Osteoblast (primary cell): ENCODE results near the gene TRIM6. TPM values are rescaled to one million over a fixed set of nuclear protein-coding genes. Genes with fewer than 3 reads are reported as not detected.

ENCODE experiments used
- DNase-seq: peaks from one replicate; pipeline ENCODE4 v3.0.0; 2011; ENCODE audit warnings: low spot score, mixed read lengths; ENCODE audit not compliant: insufficient read length; ENCODE audit errors: missing footprints
- H2AFZ ChIP-seq: 2 replicates; pipeline ENCODE4 v1.6.0; 2011; ENCODE audit warnings: mild to moderate bottlenecking, low read length
- H3K27ac ChIP-seq: 2 replicates; pipeline ENCODE4 v1.5.1; 2011; ENCODE audit warnings: mild to moderate bottlenecking, low read depth, low read length, moderate library complexity
- H3K27me3 ChIP-seq: 2 replicates; pipeline ENCODE4 v1.6.0; 2012; ENCODE audit warnings: mild to moderate bottlenecking, control low read depth, inconsistent platforms, low read length, moderate library complexity; ENCODE audit not compliant: insufficient read depth
- H3K36me3 ChIP-seq: 2 replicates; pipeline ENCODE4 v1.5.1; 2011; ENCODE audit warnings: mild to moderate bottlenecking, low read length, control low read depth, moderate library complexity; ENCODE audit not compliant: insufficient read depth
- H3K4me1 ChIP-seq: 2 replicates; pipeline ENCODE4 v1.5.1; 2011; ENCODE audit warnings: mild to moderate bottlenecking, low read length, control low read depth, moderate library complexity; ENCODE audit not compliant: insufficient read depth
- H3K4me2 ChIP-seq: 2 replicates; pipeline ENCODE4 v1.6.0; 2011; ENCODE audit warnings: mild to moderate bottlenecking, low read length; ENCODE audit not compliant: insufficient read depth
- H3K4me3 ChIP-seq: fragments of 200-600 bp; sonication (generic); 3 replicates; pipeline ENCODE4 v1.5.1; 2012; ENCODE audit warnings: mild to moderate bottlenecking, low read length, inconsistent platforms; ENCODE audit not compliant: insufficient read depth
- H3K79me2 ChIP-seq: 2 replicates; pipeline ENCODE4 v1.6.0; 2012; ENCODE audit warnings: mild to moderate bottlenecking, low read length, control low read depth, inconsistent platforms; ENCODE audit not compliant: insufficient read depth
- H3K9me3 ChIP-seq: 2 replicates; pipeline ENCODE4 v1.5.1; 2011; ENCODE audit warnings: low read depth, low read length, control low read depth
- H4K20me1 ChIP-seq: 2 replicates; pipeline ENCODE4 v1.6.0; 2012; ENCODE audit warnings: mild to moderate bottlenecking, low read length, control low read depth; ENCODE audit not compliant: insufficient read depth
- CTCF ChIP-seq: IDR thresholded peaks from 2 replicates; pipeline ENCODE4 v1.5.1; 2011; ENCODE audit warnings: mild to moderate bottlenecking, low read depth, low read length, moderate library complexity; ENCODE audit errors: extremely low read depth
- total RNA-seq: library from RNA; depleted of rRNA; stranded (reverse); fragments of >200 nt; gene quantifications from 2 replicates; pipeline ENCODE4 v1.2.3, GENCODE V29; 2012

Gene TRIM6
- total RNA-seq, 1 donor = 3.6 TPM

GRCh38 chr11:5550440-5551095, 45.9 kb upstream of the TRIM6 start:
- TF ChIP-seq CTCF = no peak

GRCh38 chr11:5553343-5553742, 43.1 kb upstream of the TRIM6 start:
- H3K79me2 ChIP-seq = no peaks in the 10 kb centered on the region
- TF ChIP-seq CTCF = peak; percentile 39
- H3K36me3 ChIP-seq = no peaks in the 10 kb centered on the region
- H2AFZ ChIP-seq = no peak overlapping the region
- H4K20me1 ChIP-seq = no peaks in the 10 kb centered on the region
- H3K4me1 ChIP-seq = peaks cover 10% of the 10 kb centered on the region
- H3K4me3 ChIP-seq = no peak overlapping the region
- DNase-seq = no peak
- H3K27ac ChIP-seq = no peak overlapping the region
- no peak overlapping the region for H3K4me2 ChIP-seq
- peaks cover 4% of the 10 kb centered on the region for H3K27me3 ChIP-seq
- H3K9me3 ChIP-seq = no peaks in the 10 kb centered on the region

More at GRCh38 chr11:5550440-5551095, 45.9 kb upstream of the TRIM6 start:
- no peaks in the 10 kb centered on the region for H3K79me2 ChIP-seq
- no peak overlapping the region for H2AFZ ChIP-seq
- H3K27me3 ChIP-seq = no peaks in the 10 kb centered on the region
- no peaks in the 10 kb centered on the region for H4K20me1 ChIP-seq
- no peaks in the 10 kb centered on the region for H3K36me3 ChIP-seq
- H3K4me2 ChIP-seq = peak overlapping the region; percentile 59
- peaks cover 10% of the 10 kb centered on the region for H3K4me1 ChIP-seq
- peak overlapping the region; percentile 65 for H3K27ac ChIP-seq
- H3K4me3 ChIP-seq = no peak overlapping the region
- H3K9me3 ChIP-seq = no peaks in the 10 kb centered on the region
- DNase-seq = peak; percentile 71

- H3K4me2 ChIP-seq = no peak overlapping the region
- H3K27ac ChIP-seq = no peak overlapping the region
- H3K27me3 ChIP-seq = peaks cover 4% of the 10 kb centered on the region
- H3K4me3 ChIP-seq = no peak overlapping the region
- H4K20me1 ChIP-seq = no peaks in the 10 kb centered on the region
- no peaks in the 10 kb centered on the region for H3K79me2 ChIP-seq
- DNase-seq = no peak
- no peaks in the 10 kb centered on the region for H3K4me1 ChIP-seq
- no peaks in the 10 kb centered on the region for H3K36me3 ChIP-seq
- TF ChIP-seq CTCF = no peak
- no peaks in the 10 kb centered on the region for H3K9me3 ChIP-seq
- H2AFZ ChIP-seq = no peak overlapping the region
These were observed 39.7 kb upstream of the TRIM6 start for GRCh38 chr11:5556596-5557188.

GRCh38 chr11:5557751-5558150, 38.7 kb upstream of the TRIM6 start:
- Histone ChIP-seq H3K9me3 (no peaks in the 10 kb centered on the region), H2AFZ (no peak overlapping the region), H3K4me3 (no peak overlapping the region), H3K27ac (no peak overlapping the region), H3K36me3 (no peaks in the 10 kb centered on the region), H3K27me3 (peaks cover 4% of the 10 kb centered on the region), H3K4me2 (no peak overlapping the region), H3K4me1 (no peaks in the 10 kb centered on the region), H4K20me1 (no peaks in the 10 kb centered on the region), H3K79me2 (no peaks in the 10 kb centered on the region)
- no peak for DNase-seq
- TF ChIP-seq CTCF = no peak
